ENCODE data around the gene DNAJB1. TPM values are rescaled to one million over a fixed set of nuclear protein-coding genes. Genes with fewer than 3 reads are reported as not detected.
A peak's percentile ranks its signal among the peaks of the same experiment; 100 is the strongest.

The DNAJB1 gene
- polyA plus RNA-seq, 4 donors: 103 to 111 (median 108) TPM

DNA sequence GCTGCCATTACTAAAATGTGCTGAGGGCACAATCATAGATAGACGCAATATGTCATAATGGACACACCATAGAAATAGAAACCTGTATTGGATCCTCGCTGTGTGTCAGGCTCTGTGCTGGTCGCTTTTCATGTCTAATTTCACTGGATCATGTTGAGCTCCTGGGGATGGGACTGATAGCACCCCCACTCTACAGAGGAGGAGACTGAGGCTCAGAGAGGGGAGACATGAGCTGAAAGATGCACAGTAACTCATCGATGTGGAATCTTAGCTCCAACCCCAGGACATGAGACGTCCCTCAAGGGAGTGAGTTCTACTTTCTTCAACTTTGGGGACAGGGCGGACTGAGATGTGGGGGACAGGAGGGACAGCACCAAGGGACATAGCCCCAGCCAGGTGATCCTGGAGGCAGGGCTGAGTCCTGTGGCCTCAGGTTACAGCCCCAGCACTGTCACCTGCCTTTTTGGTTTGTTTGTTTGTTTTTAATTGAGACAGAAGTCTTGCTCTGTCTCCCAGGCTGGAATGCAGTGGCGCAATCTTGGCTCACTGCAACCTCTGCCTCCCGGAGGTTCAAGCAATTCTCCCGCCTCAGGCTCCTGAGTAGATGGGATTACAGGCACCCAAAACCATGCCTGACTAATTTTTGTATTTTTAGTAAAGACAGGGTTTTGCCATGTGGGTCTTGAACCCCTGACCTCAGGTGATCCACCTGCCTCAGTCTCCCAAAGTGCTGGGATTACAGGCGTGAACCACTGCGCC, 15.7 kb downstream of the DNAJB1 start:
- DNase-seq (ENCODE audit: low read depth in 4 of 4, low spot score in 3 of 4): no peak

- no peak for DNase-seq (ENCODE audit: low read depth in 4 of 4, low spot score in 3 of 4)
Observed at GRCh38 chr19:14497228-14497921, 20.8 kb downstream of the DNAJB1 start.

GRCh38 chr19:14496834-14497227, 21.4 kb downstream of the DNAJB1 start:
- no peak for DNase-seq (ENCODE audit: low read depth in 4 of 4, low spot score in 3 of 4)

GRCh38 chr19:14496029-14496833, 22.0 kb downstream of the DNAJB1 start, which contains the start of gene GIPC1:
GIPC1 (minus strand) TSS chr19:14496127; CDS start chr19:14482976, 13,151 bp downstream.
- DNase-seq (ENCODE audit: low read depth in 4 of 4, low spot score in 3 of 4): peak; percentile 95 to 98 (median 96)

DNA sequence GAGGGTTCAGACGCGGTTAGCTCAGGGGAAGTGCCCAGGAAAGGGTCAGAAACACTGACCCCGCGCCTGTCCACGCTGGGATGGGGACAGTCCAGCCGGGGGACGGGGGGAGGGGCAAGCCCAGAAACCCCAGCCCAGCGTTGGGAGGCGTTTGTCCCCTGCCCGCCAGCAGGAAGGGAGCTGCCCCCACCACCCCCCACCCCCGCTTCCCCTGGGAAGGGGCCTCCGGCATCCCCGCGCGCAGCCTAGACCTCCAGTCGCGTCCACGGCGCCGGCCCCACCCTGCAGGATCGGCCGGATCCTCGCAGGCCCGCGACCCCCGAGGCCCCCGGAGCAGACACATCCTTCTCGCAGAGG, 22.5 kb downstream of the DNAJB1 start:
- DNase-seq (ENCODE audit: low read depth in 4 of 4, low spot score in 3 of 4): no peak

DNA sequence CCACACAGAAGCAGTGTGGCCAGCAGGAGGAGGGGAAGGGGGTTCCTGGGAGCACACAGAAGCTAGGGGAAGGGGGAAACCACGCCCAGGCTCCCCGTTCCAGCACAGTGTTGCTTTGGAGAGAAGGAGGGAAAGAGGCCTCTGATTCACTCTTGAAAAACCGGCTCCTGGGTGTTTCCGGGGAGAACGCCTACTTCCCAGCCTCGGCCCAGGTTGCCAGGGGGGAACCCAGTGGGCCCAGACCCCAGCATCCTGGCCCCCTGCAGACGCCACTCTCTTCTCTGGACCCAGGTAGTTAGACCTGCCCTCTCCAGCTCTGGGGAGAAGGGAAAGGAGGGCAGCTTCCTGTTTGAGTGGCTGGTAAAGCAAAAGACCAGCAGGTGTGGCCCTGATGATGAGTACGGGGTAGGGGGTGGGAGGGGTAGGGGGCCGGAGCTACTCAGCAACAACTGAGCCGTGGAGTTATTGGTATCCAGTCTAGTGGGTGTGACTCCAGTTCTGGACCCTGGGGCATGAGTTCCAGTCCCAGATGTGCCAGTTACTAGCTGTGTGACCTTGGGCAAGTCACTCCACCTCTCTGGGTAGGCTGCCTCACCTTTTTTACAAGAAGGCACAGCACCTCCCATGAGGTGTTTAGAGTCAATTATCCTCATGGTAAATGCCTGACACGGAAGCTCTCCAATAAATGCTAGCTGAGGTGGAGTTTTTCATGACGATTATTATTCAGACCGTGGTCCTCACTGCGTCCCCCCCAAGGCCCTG, 23.1 kb downstream of the DNAJB1 start:
- DNase-seq (ENCODE audit: low read depth in 4 of 4, low spot score in 3 of 4): no peak

DNA sequence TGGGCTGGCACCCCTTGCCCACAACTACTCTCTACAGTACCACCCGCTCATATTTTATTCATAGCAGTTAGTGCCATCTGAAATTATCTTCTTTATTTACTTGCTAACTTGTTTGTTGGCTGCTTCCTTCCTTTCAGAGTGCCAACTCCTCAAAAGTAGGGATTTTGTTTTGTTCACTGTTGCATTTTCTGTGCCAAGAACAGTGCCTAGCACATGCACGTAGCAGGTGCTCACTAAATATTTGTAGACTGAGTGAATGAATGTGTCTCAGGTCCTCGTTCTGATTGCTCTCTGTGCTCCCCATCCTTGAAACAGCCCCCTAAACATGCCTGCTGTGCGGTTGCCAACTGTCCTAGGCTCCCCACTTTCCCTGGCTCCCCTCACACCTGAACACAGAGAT, 23.8 kb downstream of the DNAJB1 start:
- DNase-seq (ENCODE audit: low read depth in 4 of 4, low spot score in 3 of 4): no peak

DNA sequence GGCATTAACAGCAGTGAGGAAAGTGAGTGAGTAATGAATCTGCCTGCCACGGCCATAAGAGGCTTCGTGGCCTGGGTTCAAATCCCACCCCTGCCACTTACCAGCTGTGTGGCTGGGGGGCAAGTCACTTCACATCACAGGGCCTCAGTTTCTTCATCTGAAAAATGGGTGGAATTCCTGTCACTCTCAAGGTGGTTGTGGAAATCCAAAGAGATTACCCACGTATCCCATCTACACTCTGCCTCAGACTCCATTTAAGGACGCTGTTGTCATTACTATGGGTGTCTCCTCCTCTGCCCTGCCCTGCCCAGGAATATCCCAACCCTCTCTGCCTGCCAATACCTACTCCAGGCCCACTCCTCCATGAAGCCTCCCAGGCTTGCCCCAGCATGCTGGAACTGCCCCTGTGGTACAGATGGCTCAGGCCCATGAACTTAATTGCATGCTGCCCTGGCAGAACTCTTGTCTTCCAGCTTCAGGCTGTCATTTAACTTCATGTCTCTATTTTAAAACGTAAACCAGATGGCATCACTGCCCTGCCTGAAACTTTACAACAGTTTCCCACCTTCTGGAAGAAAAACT, 25.4 kb downstream of the DNAJB1 start:
- no peak for DNase-seq (ENCODE audit: low read depth in 4 of 4, low spot score in 3 of 4)

DNA sequence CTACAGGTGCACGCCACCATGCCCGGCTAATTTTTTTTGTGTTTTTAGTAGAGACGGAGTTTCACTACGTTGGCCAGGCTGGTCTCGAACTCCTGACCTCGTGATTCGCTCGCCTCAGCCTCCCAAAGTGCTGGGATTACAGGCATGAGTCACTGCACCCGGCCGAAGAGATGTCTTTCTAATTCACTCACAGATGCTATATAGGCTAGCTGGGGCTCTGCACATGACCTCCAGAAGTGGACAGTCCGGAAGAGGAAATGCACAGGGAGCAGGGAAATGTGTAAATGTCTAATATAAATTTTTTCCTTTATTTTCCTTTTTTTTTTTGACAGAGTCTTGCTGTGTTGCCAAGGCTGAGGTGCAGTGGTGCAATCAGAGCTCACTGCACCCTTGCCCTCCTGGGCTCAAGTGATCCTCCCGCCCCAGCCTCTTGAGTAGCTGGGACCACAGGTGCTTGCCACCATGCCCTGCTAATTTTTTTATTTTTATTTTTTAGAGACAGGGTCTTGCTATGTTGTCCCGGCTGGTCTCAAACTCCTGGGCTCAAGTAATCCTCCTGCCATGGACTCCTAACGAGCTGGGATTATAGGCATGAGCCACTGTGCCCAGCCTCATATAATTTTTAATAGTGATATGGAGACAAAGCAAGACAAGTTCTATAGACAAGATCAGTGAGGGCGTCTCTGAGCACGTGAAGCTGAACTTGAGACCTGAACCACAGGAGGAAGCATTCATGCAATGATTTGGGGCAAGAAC, 30.6 kb downstream of the DNAJB1 start:
- no peak for DNase-seq (ENCODE audit: low read depth in 4 of 4, low spot score in 3 of 4)

DNA sequence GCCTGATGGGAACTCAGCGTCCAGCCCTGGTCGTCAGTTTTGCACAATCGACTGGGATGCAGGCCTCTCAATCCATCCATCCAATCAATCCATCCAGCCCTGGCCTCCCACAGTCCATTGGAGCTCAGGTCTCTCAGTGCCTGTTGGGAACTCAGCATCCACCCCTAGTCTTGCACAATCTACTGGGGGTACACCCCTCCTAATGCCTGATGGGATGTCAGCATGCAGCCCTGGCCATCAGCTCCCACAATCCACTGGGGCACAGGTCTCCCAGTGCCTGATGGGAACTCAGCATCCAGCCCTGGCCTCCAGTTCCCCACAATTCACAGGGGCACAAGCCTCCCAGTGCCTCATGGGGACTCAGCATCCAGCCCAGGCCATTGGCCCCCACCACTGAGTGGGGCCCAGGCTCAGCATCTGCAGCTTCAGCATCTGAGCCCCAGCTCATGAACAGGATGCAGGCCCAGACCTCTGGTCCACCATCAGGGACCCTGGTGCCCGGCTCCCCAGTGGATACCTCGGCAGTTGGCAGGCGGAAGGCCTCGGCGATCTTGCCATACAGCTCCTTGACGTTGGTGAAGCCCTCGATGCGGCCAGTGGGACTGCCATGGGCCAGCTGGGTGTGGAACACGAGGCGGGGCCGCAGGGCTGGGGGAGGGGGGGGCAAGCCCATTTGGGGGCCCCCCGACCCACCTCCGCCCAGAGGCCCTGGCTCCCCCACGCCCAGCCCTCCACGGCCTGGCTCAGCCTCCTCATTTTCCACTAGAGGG, 35.8 kb downstream of the DNAJB1 start:
- no peak for DNase-seq (ENCODE audit: low read depth in 4 of 4, low spot score in 3 of 4)

DNA sequence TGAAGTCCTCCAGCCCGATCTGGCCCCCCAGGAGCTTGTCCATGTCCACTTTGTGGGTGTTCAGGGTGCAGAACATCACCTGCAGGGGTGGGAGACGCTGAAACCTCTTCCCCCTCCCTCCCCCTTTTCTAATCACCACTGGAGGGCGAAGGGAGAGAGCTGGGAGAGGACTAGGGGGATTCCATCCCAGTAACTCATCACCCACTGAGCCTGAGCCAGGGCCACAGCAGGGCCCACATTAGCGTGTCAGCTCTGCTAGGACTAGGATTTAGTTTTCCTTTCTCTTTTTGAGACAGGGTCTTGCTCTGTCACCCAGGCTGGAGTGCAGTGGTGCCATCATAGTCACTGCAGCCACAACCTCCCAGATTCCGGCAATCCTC, 37.5 kb downstream of the DNAJB1 start:
- no peak for DNase-seq (ENCODE audit: low read depth in 4 of 4, low spot score in 3 of 4)

GRCh38 chr19:14479975-14480699, 38.1 kb downstream of the DNAJB1 start:
- DNase-seq (ENCODE audit: low read depth in 4 of 4, low spot score in 3 of 4): no peak

DNA sequence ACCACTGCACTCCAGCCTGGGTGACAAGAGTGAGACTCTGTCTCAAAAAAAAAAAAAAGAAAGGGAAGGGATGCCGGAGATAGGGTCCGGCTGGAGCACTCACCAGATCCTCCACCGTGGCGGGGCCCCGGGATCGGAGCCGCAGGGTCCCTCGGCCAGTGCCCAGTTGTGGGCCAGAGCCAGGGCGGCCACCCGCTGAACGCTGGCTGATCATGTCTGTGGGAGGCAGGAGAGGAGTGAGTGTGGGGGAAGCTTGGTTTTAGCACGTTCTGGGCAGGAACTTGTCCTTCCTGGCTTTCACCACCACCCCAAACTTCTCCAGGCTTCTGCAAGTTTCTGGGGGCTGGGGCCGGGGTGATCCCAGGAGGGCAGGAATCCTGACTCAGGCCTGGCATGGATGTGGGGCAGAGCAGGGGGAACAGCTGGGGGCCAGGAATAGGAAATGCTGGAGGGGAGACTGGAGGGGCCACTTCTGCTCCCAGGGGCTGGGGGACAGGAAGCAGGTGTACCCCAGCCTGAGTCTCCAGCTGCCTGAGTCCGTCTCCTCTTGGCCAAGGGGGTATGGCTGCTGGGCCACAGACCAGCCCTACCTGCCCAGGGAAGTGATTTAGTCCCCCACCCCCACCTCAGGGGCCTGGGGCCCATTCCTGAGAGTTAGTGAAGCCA, 38.8 kb downstream of the DNAJB1 start:
- DNase-seq (ENCODE audit: low read depth in 4 of 4, low spot score in 3 of 4): no peak

- no peak for DNase-seq (ENCODE audit: low read depth in 4 of 4, low spot score in 3 of 4)
Observed at GRCh38 chr19:14478113-14478545, 40.1 kb downstream of the DNAJB1 start.

DNA sequence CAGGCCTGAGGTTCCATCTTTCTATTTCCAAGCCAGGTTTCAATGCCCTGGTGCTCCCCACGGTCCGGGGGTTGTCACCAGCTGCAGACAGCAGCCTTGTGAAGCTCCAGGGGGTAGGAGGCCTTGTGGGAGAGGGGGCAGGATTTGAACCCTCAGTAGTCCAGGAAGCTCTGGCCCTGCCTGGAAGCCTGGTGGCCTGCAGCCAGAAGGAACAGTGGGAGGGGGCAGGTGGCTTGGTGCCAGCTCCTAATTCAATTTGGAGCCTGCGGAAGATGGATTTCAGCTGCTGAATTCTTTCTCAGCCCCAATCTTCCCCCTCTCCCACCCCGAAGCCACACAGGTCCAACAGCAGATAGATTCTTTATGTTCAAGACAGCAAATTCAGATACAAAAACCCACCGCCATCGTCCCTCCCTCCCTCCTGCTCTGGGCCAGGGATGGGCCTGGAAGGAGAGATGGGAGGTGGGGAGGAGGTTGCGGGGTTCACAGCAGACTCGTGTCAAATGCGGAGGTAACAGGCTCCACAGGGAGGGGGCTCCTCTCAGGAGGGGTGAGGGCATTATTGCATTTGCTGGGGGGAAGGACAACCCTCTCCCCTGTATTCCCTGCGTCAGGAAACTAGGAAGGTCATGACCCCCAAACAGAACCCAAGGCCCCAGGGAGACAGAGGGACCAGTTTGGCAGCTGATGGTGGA, 40.6 kb downstream of the DNAJB1 start:
- DNase-seq (ENCODE audit: low read depth in 4 of 4, low spot score in 3 of 4): peak in 2 of 4 donors; percentile 68 to 71

- no peak for DNase-seq (ENCODE audit: low read depth in 4 of 4, low spot score in 3 of 4)
Observed at GRCh38 chr19:14476673-14477401, 41.4 kb downstream of the DNAJB1 start.
